Endothelial cell of umbilical vein (primary cell): ENCODE results near the gene PSMA4. TPM values are rescaled to one million over a fixed set of nuclear protein-coding genes. Genes with fewer than 3 reads are reported as not detected.

Experiments
- BruUV-seq: library from RNA; stranded (reverse); fragments of 400-500 nt; replicated peaks from 2 replicates; lab custom pipeline; 2021; lab: Mats Ljungman, UMichigan
- CTCF ChIA-PET: fragments of 300-600, 350-600 bp; sonication (Branson Sonifier 250); formaldehyde crosslinking; loops from one replicate; lab custom pipeline; 2021; ENCODE audit warnings: antibody characterized with exemption, inconsistent platforms; lab: Charles Lee
- POLR2A ChIA-PET: fragments of 300-600, 350-600 bp; sonication (Branson Sonifier 250); formaldehyde crosslinking; loops from one replicate; lab custom pipeline; 2021; ENCODE audit warnings: antibody characterized with exemption, inconsistent platforms; lab: Charles Lee
- DNase-seq: peaks from one replicate; pipeline ENCODE4 v3.0.0-alpha.2; 2011; ENCODE audit warnings: low read depth, low spot score
- FAIRE-seq: peaks from 2 replicates; lab custom pipeline; 2011; peaks lifted over from hg19 to GRCh38; lab: Jason Lieb, UNC
- H2AFZ ChIP-seq: 2 replicates; pipeline ENCODE4 v1.6.0; 2012; ENCODE audit warnings: low read depth, low read length, control low read depth, inconsistent platforms
- H3K27ac ChIP-seq: 2 replicates; pipeline ENCODE4 v1.5.1; 2011; ENCODE audit warnings: low read depth, mild to moderate bottlenecking, control low read depth, low read length, moderate library complexity; ENCODE audit not compliant: insufficient read depth
- H3K27me3 ChIP-seq, 2 experiments: 2 replicates each; pipeline versions ENCODE4 v1.6.0 to v1.6.1; 2011; ENCODE audit warnings: low read length in 2 of 2, mixed read lengths in 1 of 2; ENCODE audit not compliant: control insufficient read depth in 2 of 2, insufficient read depth in 2 of 2
- H3K36me3 ChIP-seq, 2 experiments: 2 replicates in 1 of 2; 3 replicates in 1 of 2; pipeline ENCODE4 v1.5.1; 2011; ENCODE audit warnings: low read length in 2 of 2, mild to moderate bottlenecking in 1 of 2, moderate library complexity in 1 of 2; ENCODE audit not compliant: control insufficient read depth in 2 of 2, insufficient read depth in 2 of 2; ENCODE audit errors: extremely low read depth in 1 of 2
- H3K4me1 ChIP-seq: 3 replicates; pipeline ENCODE4 v1.5.1; 2011; ENCODE audit warnings: mild to moderate bottlenecking, low read length; ENCODE audit not compliant: control insufficient read depth, insufficient read depth; ENCODE audit errors: extremely low read depth
- H3K4me2 ChIP-seq: 2 replicates; pipeline ENCODE4 v1.6.1; 2011; ENCODE audit warnings: low read length, control low read depth, mixed read lengths; ENCODE audit not compliant: insufficient read depth
- H3K4me3 ChIP-seq, 3 experiments: fragments of 200-600 bp in 1 of 3; sonication (generic), shearing (Covaris generic) in 1 of 3; replicated peaks in 1 of 3; 2 replicates each; pipeline ENCODE4 v1.5.1; 2011 to 2016; ENCODE audit warnings: control low read depth in 3 of 3, low read length in 3 of 3, mild to moderate bottlenecking in 2 of 3, inconsistent platforms in 1 of 3, low read depth in 1 of 3, moderate library complexity in 1 of 3; ENCODE audit not compliant: insufficient read depth in 1 of 3
- H3K79me2 ChIP-seq: 2 replicates; pipeline ENCODE4 v1.6.0; 2012; ENCODE audit warnings: low read length, inconsistent platforms; ENCODE audit not compliant: control insufficient read depth, insufficient read depth
- H3K9ac ChIP-seq: replicated peaks from 2 replicates; pipeline ENCODE3; 2011; ENCODE audit warnings: low read length, control low read depth; ENCODE audit not compliant: insufficient read depth; ENCODE audit errors: extremely low read depth
- H3K9me1 ChIP-seq: replicated peaks from 3 replicates; pipeline ENCODE4 v1.6.0; 2011; ENCODE audit warnings: mild to moderate bottlenecking, low read length; ENCODE audit not compliant: control insufficient read depth, insufficient read depth; ENCODE audit errors: extremely low read depth
- H3K9me3 ChIP-seq: replicated peaks from 2 replicates; pipeline ENCODE4 v1.5.1; 2012; ENCODE audit warnings: low read length, inconsistent platforms; ENCODE audit not compliant: control insufficient read depth, insufficient read depth
- H4K20me1 ChIP-seq: replicated peaks from 2 replicates; pipeline ENCODE3; 2011; ENCODE audit warnings: mild to moderate bottlenecking, low read length; ENCODE audit not compliant: control insufficient read depth, insufficient read depth; ENCODE audit errors: extremely low read depth
- EZH2 ChIP-seq: IDR thresholded peaks from 2 replicates; pipeline ENCODE4 v1.6.1; 2012; ENCODE audit warnings: borderline replicate concordance, low read depth, mild to moderate bottlenecking, moderate library complexity, low read length, inconsistent platforms; ENCODE audit not compliant: severe bottlenecking
- FOS ChIP-seq: IDR thresholded peaks from 2 replicates; pipeline ENCODE4 v1.6.1; 2011; ENCODE audit warnings: mild to moderate bottlenecking, low read length, moderate library complexity, borderline replicate concordance; ENCODE audit not compliant: insufficient read depth
- GATA2 ChIP-seq: IDR thresholded peaks from 2 replicates; pipeline ENCODE4 v1.7.0; 2011; ENCODE audit warnings: low read depth, mild to moderate bottlenecking, moderate library complexity, mixed read lengths, low read length; ENCODE audit not compliant: insufficient read length, insufficient read depth
- JUN ChIP-seq: IDR thresholded peaks from 2 replicates; pipeline ENCODE4 v1.6.1; 2011; ENCODE audit warnings: borderline replicate concordance, low read depth; ENCODE audit not compliant: insufficient read length, insufficient read depth
- MAX ChIP-seq: IDR thresholded peaks from 2 replicates; pipeline ENCODE4 v1.6.1; 2011; ENCODE audit not compliant: insufficient read depth, insufficient read length
- dilution Hi-C: fragments of 300-500 bp; cut with MboI; formaldehyde crosslinking; loops from one replicate; pipeline ENCODE4 v1.15.0; 2019; ENCODE audit warnings: low sequenced_read_pairs; ENCODE audit not compliant: extremely low pct_ligation_motif_present
- intact Hi-C: fragments of 100-400 bp; cut with micrococcal nuclease; formaldehyde crosslinking; loops from one replicate; pipeline ENCODE4 v1.10.0; 2022
- polyA plus RNA-seq, 4 experiments: library from polyadenylated mRNA; depleted of rRNA in 3 of 4; stranded (reverse) in 3 of 4; unstranded in 1 of 4; fragments of >200 nt; gene quantifications; 2 replicates each; pipeline versions ENCODE4 v1.2.1 to v1.2.3, GENCODE V29; 2011 to 2012; ENCODE audit warnings: missing spikeins in 1 of 4
- total RNA-seq: library from RNA; stranded (reverse); gene quantifications from 2 replicates; pipeline ENCODE4 v1.2.3, GENCODE V29; 2021
- TF ChIP-seq, protein P1 (sequence below), 2 donors: IDR thresholded peaks; 1 replicate in 1 of 2; 2 replicates in 1 of 2; pipeline ENCODE4 v1.5.1; 2011; ENCODE audit warnings: low read length in 2 of 2, mild to moderate bottlenecking in 2 of 2, moderate library complexity in 2 of 2, control low read depth in 1 of 2, inconsistent platforms in 1 of 2, low read depth in 1 of 2; ENCODE audit not compliant: insufficient read depth in 1 of 2; ENCODE audit errors: extremely low read depth in 1 of 2

The PSMA4 gene
- total and polyA plus RNA-seq, 2 donors (not counting 3 experiments of a cell fraction or from before 2014, with no cell fraction given): 250 to 279 TPM

DNA sequence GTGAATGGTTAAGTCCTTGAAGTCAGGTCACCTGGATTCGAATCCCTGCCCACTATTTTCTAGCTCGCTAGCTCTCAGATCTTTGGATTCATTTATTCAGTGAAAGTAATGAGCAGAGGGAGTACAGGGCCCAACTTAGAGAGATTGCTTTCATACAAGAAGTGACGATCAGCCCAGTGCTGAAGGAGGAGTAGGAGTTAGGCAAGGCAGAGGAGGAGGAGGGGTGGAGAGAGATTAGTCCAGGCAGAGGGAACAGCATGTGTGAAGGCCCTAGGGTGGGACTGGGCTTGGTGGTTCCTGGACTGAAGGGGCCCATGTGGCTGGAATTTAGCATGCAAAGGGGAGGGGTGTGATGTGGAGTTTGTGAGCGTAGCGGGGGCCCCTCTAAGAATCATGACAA is 21.2 kb downstream of the PSMA4 start:
- BruUV-seq: no TSS peak
- Histone ChIP-seq H3K27me3 (peaks cover 2 to 15% of the 10 kb centered on the region in 2 experiments), H3K79me2 (no peaks in the 10 kb centered on the region), H3K9me1 (no peaks in the 10 kb centered on the region), H3K27ac (no peak overlapping the region), H2AFZ (no peak overlapping the region), H3K4me1 (peaks cover 9% of the 10 kb centered on the region), H3K36me3 (no peaks in the 10 kb centered on the region), H3K4me2 (no peak overlapping the region), H3K4me3 (no peak overlapping the region), H3K9me3 (no peaks in the 10 kb centered on the region), H4K20me1 (no peaks in the 10 kb centered on the region), H3K9ac (no peak overlapping the region)
- DNase-seq (no peak), FAIRE-seq (no peak)
- TF ChIP-seq GATA2 (no peak), EZH2 (no peak), FOS (no peak), JUN (no peak), MAX (no peak)
- TF ChIP-seq, protein P1, sequence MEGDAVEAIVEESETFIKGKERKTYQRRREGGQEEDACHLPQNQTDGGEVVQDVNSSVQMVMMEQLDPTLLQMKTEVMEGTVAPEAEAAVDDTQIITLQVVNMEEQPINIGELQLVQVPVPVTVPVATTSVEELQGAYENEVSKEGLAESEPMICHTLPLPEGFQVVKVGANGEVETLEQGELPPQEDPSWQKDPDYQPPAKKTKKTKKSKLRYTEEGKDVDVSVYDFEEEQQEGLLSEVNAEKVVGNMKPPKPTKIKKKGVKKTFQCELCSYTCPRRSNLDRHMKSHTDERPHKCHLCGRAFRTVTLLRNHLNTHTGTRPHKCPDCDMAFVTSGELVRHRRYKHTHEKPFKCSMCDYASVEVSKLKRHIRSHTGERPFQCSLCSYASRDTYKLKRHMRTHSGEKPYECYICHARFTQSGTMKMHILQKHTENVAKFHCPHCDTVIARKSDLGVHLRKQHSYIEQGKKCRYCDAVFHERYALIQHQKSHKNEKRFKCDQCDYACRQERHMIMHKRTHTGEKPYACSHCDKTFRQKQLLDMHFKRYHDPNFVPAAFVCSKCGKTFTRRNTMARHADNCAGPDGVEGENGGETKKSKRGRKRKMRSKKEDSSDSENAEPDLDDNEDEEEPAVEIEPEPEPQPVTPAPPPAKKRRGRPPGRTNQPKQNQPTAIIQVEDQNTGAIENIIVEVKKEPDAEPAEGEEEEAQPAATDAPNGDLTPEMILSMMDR (IDR thresholded peaks at IDR 0.05; ENCODE audit: extremely low read depth in 1 of 2, insufficient read depth in 1 of 2, low read depth in 1 of 2, low read length in 2 of 2): no peak
- intact Hi-C loops: no loop called here
- CTCF ChIA-PET: interaction anchor here (0.8 to 1.3 kb wide), 2 partner anchors 139 to 148 kb away, joined by 3 read pairs; no protein-coding TSS in a partner anchor
- POLR2A ChIA-PET: no interaction called here
- dilution Hi-C loops: no loop called here
